ENCODE results near the gene SMAD3. TPM values are rescaled to one million over a fixed set of nuclear protein-coding genes. Genes with fewer than 3 reads are reported as not detected.

Gene SMAD3
- total and polyA plus RNA-seq, 4 donors, result 4.0 to 12.2 (median 5.5) TPM

DNA sequence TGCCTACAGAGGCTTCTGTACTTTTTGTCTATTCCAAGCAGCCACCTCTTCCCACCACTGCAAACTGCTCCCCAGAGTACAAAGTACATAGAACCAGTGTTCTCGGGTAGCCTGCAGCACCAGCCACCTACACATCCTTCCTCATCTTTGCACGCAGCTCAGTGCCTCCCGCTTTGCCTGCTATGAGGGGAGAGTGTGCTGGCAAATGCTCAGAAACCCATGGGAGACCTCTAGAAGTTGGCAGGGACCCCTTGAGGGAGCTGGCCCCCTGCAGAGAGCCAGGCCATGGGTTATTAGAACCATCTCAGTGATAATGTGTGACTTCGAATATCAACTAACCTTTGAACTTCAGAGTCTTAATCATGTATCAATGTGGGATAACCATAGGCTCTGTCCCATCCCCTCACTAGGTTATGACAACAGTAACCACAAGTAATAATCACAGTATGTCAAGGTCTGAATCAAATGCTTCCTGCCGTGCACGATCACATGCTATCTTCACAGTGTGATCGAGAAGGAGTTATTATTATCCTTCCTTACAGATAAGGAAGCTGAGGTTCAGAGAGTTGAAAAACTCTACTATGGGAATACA lies 22.8 kb upstream of the SMAD3 start:
- no peak overlapping the region for H3K4me3 ChIP-seq (ENCODE audit: low read depth in 1 of 3, low read length in 3 of 3)
- no peaks in the 10 kb centered on the region for H3K9me3 ChIP-seq (ENCODE audit: control insufficient read depth in 4 of 4, low read length in 3 of 4)
- 52% methylated on average over 7 of the region's 7 CpGs for WGBS
- H3K27me3 ChIP-seq (ENCODE audit: control insufficient read depth in 4 of 4, insufficient read depth in 4 of 4, low read length in 3 of 4), result no peaks in the 10 kb centered on the region
- peak; percentile 46 to 68 for TF ChIP-seq HNF4A (conservative IDR thresholded peaks at IDR 0.05)
- TF ChIP-seq, protein P1, sequence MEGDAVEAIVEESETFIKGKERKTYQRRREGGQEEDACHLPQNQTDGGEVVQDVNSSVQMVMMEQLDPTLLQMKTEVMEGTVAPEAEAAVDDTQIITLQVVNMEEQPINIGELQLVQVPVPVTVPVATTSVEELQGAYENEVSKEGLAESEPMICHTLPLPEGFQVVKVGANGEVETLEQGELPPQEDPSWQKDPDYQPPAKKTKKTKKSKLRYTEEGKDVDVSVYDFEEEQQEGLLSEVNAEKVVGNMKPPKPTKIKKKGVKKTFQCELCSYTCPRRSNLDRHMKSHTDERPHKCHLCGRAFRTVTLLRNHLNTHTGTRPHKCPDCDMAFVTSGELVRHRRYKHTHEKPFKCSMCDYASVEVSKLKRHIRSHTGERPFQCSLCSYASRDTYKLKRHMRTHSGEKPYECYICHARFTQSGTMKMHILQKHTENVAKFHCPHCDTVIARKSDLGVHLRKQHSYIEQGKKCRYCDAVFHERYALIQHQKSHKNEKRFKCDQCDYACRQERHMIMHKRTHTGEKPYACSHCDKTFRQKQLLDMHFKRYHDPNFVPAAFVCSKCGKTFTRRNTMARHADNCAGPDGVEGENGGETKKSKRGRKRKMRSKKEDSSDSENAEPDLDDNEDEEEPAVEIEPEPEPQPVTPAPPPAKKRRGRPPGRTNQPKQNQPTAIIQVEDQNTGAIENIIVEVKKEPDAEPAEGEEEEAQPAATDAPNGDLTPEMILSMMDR (IDR thresholded peaks at IDR 0.05; ENCODE audit: low read depth, low read length, missing input control), result no peak
- DNase-seq (ENCODE audit: low spot score), result no peak
- no peak overlapping the region for H3K9ac ChIP-seq (ENCODE audit: low read depth in 1 of 2, low read length in 2 of 2)
- peaks cover 5 to 39% (median 25%) of the 10 kb centered on the region in 4 donors for H3K4me1 ChIP-seq (ENCODE audit: control insufficient read depth in 4 of 4, insufficient read depth in 4 of 4, low read length in 3 of 4)
- no peaks in the 10 kb centered on the region for H3K36me3 ChIP-seq (ENCODE audit: control insufficient read depth in 4 of 4, insufficient read depth in 3 of 4, low read depth in 1 of 4, low read length in 3 of 4)
- H3K27ac ChIP-seq (ENCODE audit: low read depth in 1 of 2, low read length in 2 of 2), result peak overlapping the region; percentile 27 to 38

DNA sequence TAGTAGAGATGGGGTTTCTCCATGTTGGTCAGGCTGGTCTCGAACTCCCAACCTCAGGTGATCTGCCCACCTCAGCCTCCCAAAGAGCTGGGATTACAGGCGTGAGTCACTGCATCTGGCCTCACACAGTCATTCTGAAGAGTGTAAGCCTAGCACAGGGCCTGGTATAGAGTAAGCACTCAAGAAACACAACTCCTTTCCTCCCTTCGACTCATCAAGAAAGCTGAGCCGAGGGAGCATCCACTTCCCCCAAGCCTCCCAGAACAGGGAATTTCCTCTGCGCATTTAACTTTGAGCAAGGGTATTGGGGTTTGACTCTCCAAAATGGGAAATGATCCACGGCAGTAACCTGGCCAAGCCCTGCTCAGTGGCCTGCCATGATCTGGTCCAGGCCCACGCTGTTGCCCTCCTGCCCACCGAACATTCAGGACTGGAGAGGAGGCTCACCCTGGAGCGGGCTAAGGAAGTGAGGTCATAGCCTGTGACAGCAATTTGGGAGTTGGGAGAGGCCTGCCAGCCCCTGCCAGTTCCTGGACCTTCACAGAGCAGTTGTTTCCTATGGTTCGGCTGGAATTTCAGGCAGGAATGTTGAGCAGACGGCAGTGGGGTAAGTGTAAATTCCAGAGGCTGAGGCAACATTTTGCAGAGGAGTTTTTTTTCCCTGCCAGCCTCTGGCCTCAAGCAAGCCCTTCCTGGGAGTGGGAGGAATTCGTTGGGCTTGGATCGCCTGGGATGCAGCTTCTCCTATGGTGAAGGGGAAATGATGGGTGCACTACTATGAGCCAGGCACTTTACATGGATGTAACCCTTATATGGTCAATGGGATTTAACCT lies 21.2 kb upstream of the SMAD3 start:
- H3K27me3 ChIP-seq (ENCODE audit: control insufficient read depth in 4 of 4, insufficient read depth in 4 of 4, low read length in 3 of 4), result no peaks in the 10 kb centered on the region
- DNase-seq (ENCODE audit: low spot score), result no peak
- no peaks in the 10 kb centered on the region for H3K9me3 ChIP-seq (ENCODE audit: control insufficient read depth in 4 of 4, low read length in 3 of 4)
- no peak overlapping the region for H3K4me3 ChIP-seq (ENCODE audit: low read depth in 1 of 3, low read length in 3 of 3)
- peak overlapping the region in 1 of 2 donors; percentile 6 for H3K9ac ChIP-seq (ENCODE audit: low read depth in 1 of 2, low read length in 2 of 2)
- H3K4me1 ChIP-seq (ENCODE audit: control insufficient read depth in 4 of 4, insufficient read depth in 4 of 4, low read length in 3 of 4), result peaks cover 8 to 47% (median 23%) of the 10 kb centered on the region in 4 donors
- no peaks in the 10 kb centered on the region for H3K36me3 ChIP-seq (ENCODE audit: control insufficient read depth in 4 of 4, insufficient read depth in 3 of 4, low read depth in 1 of 4, low read length in 3 of 4)
- WGBS, result 79% methylated on average over 13 of the region's 13 CpGs
- H3K27ac ChIP-seq (ENCODE audit: low read depth in 1 of 2, low read length in 2 of 2), result peak overlapping the region; percentile 22 to 66
- TF ChIP-seq RAD21 (IDR thresholded peaks at IDR 0.05), result no peak
- no peak for TF ChIP-seq EGR1 (IDR thresholded peaks at IDR 0.05; ENCODE audit: low read depth in 2 of 2)
- TF ChIP-seq SP1 (IDR thresholded peaks at IDR 0.05), result no peak
- no peak for TF ChIP-seq YY1 (IDR thresholded peaks at IDR 0.05)
- TF ChIP-seq, protein P2, sequence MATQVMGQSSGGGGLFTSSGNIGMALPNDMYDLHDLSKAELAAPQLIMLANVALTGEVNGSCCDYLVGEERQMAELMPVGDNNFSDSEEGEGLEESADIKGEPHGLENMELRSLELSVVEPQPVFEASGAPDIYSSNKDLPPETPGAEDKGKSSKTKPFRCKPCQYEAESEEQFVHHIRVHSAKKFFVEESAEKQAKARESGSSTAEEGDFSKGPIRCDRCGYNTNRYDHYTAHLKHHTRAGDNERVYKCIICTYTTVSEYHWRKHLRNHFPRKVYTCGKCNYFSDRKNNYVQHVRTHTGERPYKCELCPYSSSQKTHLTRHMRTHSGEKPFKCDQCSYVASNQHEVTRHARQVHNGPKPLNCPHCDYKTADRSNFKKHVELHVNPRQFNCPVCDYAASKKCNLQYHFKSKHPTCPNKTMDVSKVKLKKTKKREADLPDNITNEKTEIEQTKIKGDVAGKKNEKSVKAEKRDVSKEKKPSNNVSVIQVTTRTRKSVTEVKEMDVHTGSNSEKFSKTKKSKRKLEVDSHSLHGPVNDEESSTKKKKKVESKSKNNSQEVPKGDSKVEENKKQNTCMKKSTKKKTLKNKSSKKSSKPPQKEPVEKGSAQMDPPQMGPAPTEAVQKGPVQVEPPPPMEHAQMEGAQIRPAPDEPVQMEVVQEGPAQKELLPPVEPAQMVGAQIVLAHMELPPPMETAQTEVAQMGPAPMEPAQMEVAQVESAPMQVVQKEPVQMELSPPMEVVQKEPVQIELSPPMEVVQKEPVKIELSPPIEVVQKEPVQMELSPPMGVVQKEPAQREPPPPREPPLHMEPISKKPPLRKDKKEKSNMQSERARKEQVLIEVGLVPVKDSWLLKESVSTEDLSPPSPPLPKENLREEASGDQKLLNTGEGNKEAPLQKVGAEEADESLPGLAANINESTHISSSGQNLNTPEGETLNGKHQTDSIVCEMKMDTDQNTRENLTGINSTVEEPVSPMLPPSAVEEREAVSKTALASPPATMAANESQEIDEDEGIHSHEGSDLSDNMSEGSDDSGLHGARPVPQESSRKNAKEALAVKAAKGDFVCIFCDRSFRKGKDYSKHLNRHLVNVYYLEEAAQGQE (IDR thresholded peaks at IDR 0.05), result no peak
- TF ChIP-seq, protein P3, sequence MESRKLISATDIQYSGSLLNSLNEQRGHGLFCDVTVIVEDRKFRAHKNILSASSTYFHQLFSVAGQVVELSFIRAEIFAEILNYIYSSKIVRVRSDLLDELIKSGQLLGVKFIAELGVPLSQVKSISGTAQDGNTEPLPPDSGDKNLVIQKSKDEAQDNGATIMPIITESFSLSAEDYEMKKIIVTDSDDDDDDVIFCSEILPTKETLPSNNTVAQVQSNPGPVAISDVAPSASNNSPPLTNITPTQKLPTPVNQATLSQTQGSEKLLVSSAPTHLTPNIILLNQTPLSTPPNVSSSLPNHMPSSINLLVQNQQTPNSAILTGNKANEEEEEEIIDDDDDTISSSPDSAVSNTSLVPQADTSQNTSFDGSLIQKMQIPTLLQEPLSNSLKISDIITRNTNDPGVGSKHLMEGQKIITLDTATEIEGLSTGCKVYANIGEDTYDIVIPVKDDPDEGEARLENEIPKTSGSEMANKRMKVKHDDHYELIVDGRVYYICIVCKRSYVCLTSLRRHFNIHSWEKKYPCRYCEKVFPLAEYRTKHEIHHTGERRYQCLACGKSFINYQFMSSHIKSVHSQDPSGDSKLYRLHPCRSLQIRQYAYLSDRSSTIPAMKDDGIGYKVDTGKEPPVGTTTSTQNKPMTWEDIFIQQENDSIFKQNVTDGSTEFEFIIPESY (IDR thresholded peaks at IDR 0.05), result no peak
- TF ChIP-seq TAF1 (conservative IDR thresholded peaks at IDR 0.05), result no peak

Measured in liver (tissue), 9 donors.